Measurements from ENCODE around the gene RECQL5. TPM values are rescaled to one million over a fixed set of nuclear protein-coding genes. Genes with fewer than 3 reads are reported as not detected.

Gene RECQL5
- polyA plus RNA-seq, 4 donors: 23.0 to 62.8 (median 36.7) TPM

- no peak for DNase-seq (ENCODE audit: low read depth in 4 of 4, low spot score in 3 of 4)
These were observed 31.2 kb downstream of the RECQL5 start for GRCh38 chr17:75635610-75636202.

- no peak for DNase-seq (ENCODE audit: low read depth in 4 of 4, low spot score in 3 of 4)
These were observed 32.0 kb downstream of the RECQL5 start for GRCh38 chr17:75634754-75635609.

- DNase-seq (ENCODE audit: low read depth in 4 of 4, low spot score in 3 of 4): no peak
These were observed 32.6 kb downstream of the RECQL5 start for GRCh38 chr17:75634376-75634740.

GRCh38 chr17:75633486-75634375, 33.2 kb downstream of the RECQL5 start:
- peak; percentile 88 to 95 (median 91) for DNase-seq (ENCODE audit: low read depth in 4 of 4, low spot score in 3 of 4)

GRCh38 chr17:75632863-75633485, 34.0 kb downstream of the RECQL5 start, which contains the start of gene SMIM5:
Gene SMIM5, plus strand, starts transcription at chr17:75633434. Its CDS starts 6,768 bp downstream, at chr17:75640202.
- peak in 2 of 4 donors; percentile 59 to 65 for DNase-seq (ENCODE audit: low read depth in 4 of 4, low spot score in 3 of 4)

GRCh38 chr17:75632428-75632827, 34.5 kb downstream of the RECQL5 start:
- DNase-seq (ENCODE audit: low read depth in 4 of 4, low spot score in 3 of 4): no peak

GRCh38 chr17:75631353-75631752, 35.6 kb downstream of the RECQL5 start:
- no peak for DNase-seq (ENCODE audit: low read depth in 4 of 4, low spot score in 3 of 4)

- DNase-seq (ENCODE audit: low read depth in 4 of 4, low spot score in 3 of 4): no peak
These were observed 36.7 kb downstream of the RECQL5 start for GRCh38 chr17:75630071-75630917.

GRCh38 chr17:75629157-75629556, 37.8 kb downstream of the RECQL5 start:
- DNase-seq (ENCODE audit: low read depth in 4 of 4, low spot score in 3 of 4): no peak

GRCh38 chr17:75628425-75628824, 38.5 kb downstream of the RECQL5 start:
- DNase-seq (ENCODE audit: low read depth in 4 of 4, low spot score in 3 of 4): no peak

- no peak for DNase-seq (ENCODE audit: low read depth in 4 of 4, low spot score in 3 of 4)
These were observed 39.9 kb downstream of the RECQL5 start for GRCh38 chr17:75627094-75627493.

- DNase-seq (ENCODE audit: low read depth in 4 of 4, low spot score in 3 of 4): no peak
These were observed 40.4 kb downstream of the RECQL5 start for GRCh38 chr17:75626496-75627038.

GRCh38 chr17:75625813-75626486, 41.0 kb downstream of the RECQL5 start:
- DNase-seq (ENCODE audit: low read depth in 4 of 4, low spot score in 3 of 4): no peak

GRCh38 chr17:75624714-75625345, 42.1 kb downstream of the RECQL5 start:
- no peak for DNase-seq (ENCODE audit: low read depth in 4 of 4, low spot score in 3 of 4)

- no peak for DNase-seq (ENCODE audit: low read depth in 4 of 4, low spot score in 3 of 4)
These were observed 42.9 kb downstream of the RECQL5 start for GRCh38 chr17:75624021-75624420.

- no peak for DNase-seq (ENCODE audit: low read depth in 4 of 4, low spot score in 3 of 4)
These were observed 43.6 kb downstream of the RECQL5 start for GRCh38 chr17:75623386-75623785.

- DNase-seq (ENCODE audit: low read depth in 4 of 4, low spot score in 3 of 4): no peak
These were observed 44.1 kb downstream of the RECQL5 start for GRCh38 chr17:75622771-75623273.

GRCh38 chr17:75622076-75622475, 44.9 kb downstream of the RECQL5 start:
- no peak for DNase-seq (ENCODE audit: low read depth in 4 of 4, low spot score in 3 of 4)
